ENCODE results near the gene UCK1. TPM values are rescaled to one million over a fixed set of nuclear protein-coding genes. Genes with fewer than 3 reads are reported as not detected.

The UCK1 gene
- total and polyA plus RNA-seq, 2 of the 8 experiments (the other 6 are each of a cell fraction or from before 2014, with no cell fraction given) = 35.1 to 42.0 TPM

- no peak overlapping the region for H3K4me3 ChIP-seq (ENCODE audit: extremely low read depth in 1 of 4, insufficient read depth in 2 of 4, low read depth in 3 of 4, low read length in 4 of 4)
- H3K79me1 ChIP-seq (ENCODE audit: low read depth, low read length) = no peaks in the 10 kb centered on the region
- no peak overlapping the region for H3K4ac ChIP-seq (replicated peaks; ENCODE audit: insufficient read length, low read depth, low read length)
- DNase-seq (ENCODE audit: low read depth in 1 of 2, low spot score in 2 of 2) (no peak), FAIRE-seq (no peak)
- H4K5ac ChIP-seq (ENCODE audit: insufficient read length, low read depth, low read length) = no peak overlapping the region
- no peak overlapping the region for H2AK5ac ChIP-seq (ENCODE audit: low read depth, low read length)
- H3K9me3 ChIP-seq (ENCODE audit: insufficient read depth in 2 of 2, low read depth in 1 of 2, low read length in 1 of 2) = peaks cover 3 to 5% of the 10 kb centered on the region in 2 experiments; a peak in 2 of 4 replicates
- no peaks in the 10 kb centered on the region for H3K79me2 ChIP-seq (ENCODE audit: control insufficient read depth in 1 of 2, insufficient read depth in 2 of 2, low read length in 2 of 2)
- peaks cover 23 to 65% (median 47%) of the 10 kb centered on the region in 4 experiments for H3K36me3 ChIP-seq (ENCODE audit: control insufficient read depth in 2 of 4, insufficient read depth in 4 of 4, low read length in 3 of 4)
- no peak overlapping the region for H2BK12ac ChIP-seq (ENCODE audit: low read depth, low read length)
- CTCF ChIA-PET (ENCODE audit: partially characterized antibody) = interaction anchor here (1.0 to 1.5 kb wide), 5 partner anchors 11 to 131 kb away, joined by 3 to 4 read pairs (median 4); no protein-coding TSS in a partner anchor
- no peak overlapping the region for H3K56ac ChIP-seq (replicated peaks; ENCODE audit: insufficient read length, low read depth, low read length)
- H2BK120ac ChIP-seq (replicated peaks; ENCODE audit: low read depth, low read length) = no peak overlapping the region
- no peak overlapping the region for H4K91ac ChIP-seq (replicated peaks; ENCODE audit: insufficient read length, low read length)
- H3K27ac ChIP-seq (ENCODE audit: low read depth, low read length) = no peak overlapping the region
- H2BK5ac ChIP-seq (ENCODE audit: low read depth, low read length) = no peak overlapping the region
- no peak overlapping the region for H2AFZ ChIP-seq (ENCODE audit: low read length)
- POLR2A ChIA-PET (ENCODE audit: partially characterized antibody) = interaction anchor here (0.7 to 3.7 kb wide), 7 partner anchors 10 to 28 kb away, joined by 3 to 22 read pairs (median 5); partner anchors contain the start of gene POMT1
- H3K9ac ChIP-seq (replicated peaks in 1 of 4; ENCODE audit: extremely low read depth in 1 of 4, low read depth in 3 of 4, low read length in 3 of 4) = no peak overlapping the region
- H3K4me2 ChIP-seq (ENCODE audit: insufficient read depth in 1 of 2, low read depth in 2 of 2, low read length in 2 of 2) = no peak overlapping the region
- no peaks in the 10 kb centered on the region for H3K4me1 ChIP-seq (replicated peaks in 1 of 4; ENCODE audit: control insufficient read depth in 3 of 4, insufficient read depth in 4 of 4, low read length in 3 of 4)
- H4K8ac ChIP-seq (ENCODE audit: extremely low read depth, insufficient read depth, low read length) = no peak overlapping the region
- peaks cover 1 to 3% of the 10 kb centered on the region in 2 experiments for H4K20me1 ChIP-seq (replicated peaks in 1 of 2; ENCODE audit: control insufficient read depth in 1 of 2, insufficient read depth in 2 of 2, low read length in 2 of 2)
- H3K23ac ChIP-seq (ENCODE audit: insufficient read length) = no peak overlapping the region
- no peak overlapping the region for H3K18ac ChIP-seq (ENCODE audit: extremely low read depth, low read length)
- no peak overlapping the region for H2BK20ac ChIP-seq (ENCODE audit: low read length)
- H3K27me3 ChIP-seq (replicated peaks in 1 of 4; ENCODE audit: control insufficient read depth in 3 of 4, extremely low read depth in 1 of 4, insufficient read depth in 3 of 4, low read length in 3 of 4) = no peaks in the 10 kb centered on the region
- WGBS, 2 experiments (ENCODE audit: extremely low coverage in 1 of 2, insufficient coverage in 1 of 2, insufficient read length in 1 of 2, insufficient replicate concordance in 2 of 2, low coverage in 1 of 2, low lambda C conversion rate in 2 of 2, missing lambda C conversion rate in 1 of 2) = 94% methylated on average over 20 of the region's 20 CpGs; no CpG with 5 or more reads in 1 of the 2 experiments
- no peaks in the 10 kb centered on the region for H3K23me2 ChIP-seq (ENCODE audit: low read depth, low read length)
- no peak overlapping the region for H3K14ac ChIP-seq (ENCODE audit: insufficient read length)
- H2BK15ac ChIP-seq (ENCODE audit: low read length) = no peak overlapping the region
- no peak for TF ChIP-seq SAP30 (IDR thresholded peaks at IDR 0.05; ENCODE audit: insufficient read depth, insufficient replicate concordance, low read length)
- no peak for TF ChIP-seq CTCF (IDR thresholded peaks at IDR 0.05; ENCODE audit: control extremely low read depth in 1 of 3, insufficient read depth in 1 of 3, low read depth in 1 of 3, low read length in 3 of 3)
- no peak for TF ChIP-seq HDAC2 (IDR thresholded peaks at IDR 0.05; ENCODE audit: borderline replicate concordance in 1 of 2, low read depth in 2 of 2, low read length in 2 of 2)
- no peak for TF ChIP-seq SP2 (IDR thresholded peaks at IDR 0.05; ENCODE audit: low read length)
Observed at GRCh38 chr9:131518553-131518952, 12.5 kb downstream of the UCK1 start.

Data from H1 (cell line).